Loucy (cell line): ENCODE data around the gene TET3.

Experiments
- EZH2phosphoT487 ChIP-seq: fragments of 200-600 bp; IDR thresholded peaks from 2 replicates; pipeline ENCODE4 v1.6.1; 2018; ENCODE audit warnings: antibody characterized with exemption, mild to moderate bottlenecking, moderate library complexity, borderline replicate concordance
- TF ChIP-seq, protein P1 (sequence below): fragments of 200-600 bp; sonication (generic); conservative IDR thresholded peaks from 2 replicates; pipeline ENCODE4 v1.5.1; 2014; ENCODE audit warnings: mild to moderate bottlenecking, antibody characterized with exemption, low read length

DNA sequence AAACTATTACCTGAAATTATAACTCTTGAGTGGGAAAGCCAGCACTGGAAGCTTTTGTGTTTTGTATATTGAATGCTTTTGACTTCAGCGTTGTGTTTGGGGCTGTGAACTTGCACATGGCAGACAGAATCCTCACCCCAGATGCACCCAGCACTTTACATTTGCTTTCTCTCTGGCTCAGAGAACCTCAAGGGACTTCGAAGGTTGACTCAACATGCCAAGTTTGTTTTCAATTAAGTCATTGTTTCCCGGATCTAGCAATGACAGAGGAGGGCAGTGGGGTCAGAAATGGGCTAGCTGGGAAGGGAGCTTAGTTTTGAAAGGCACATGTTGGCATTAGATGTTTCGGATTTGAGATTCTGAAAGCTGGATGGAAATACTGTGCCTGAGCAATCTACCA is 22.4 kb downstream of the TET3 start:
- TF ChIP-seq, protein P1, sequence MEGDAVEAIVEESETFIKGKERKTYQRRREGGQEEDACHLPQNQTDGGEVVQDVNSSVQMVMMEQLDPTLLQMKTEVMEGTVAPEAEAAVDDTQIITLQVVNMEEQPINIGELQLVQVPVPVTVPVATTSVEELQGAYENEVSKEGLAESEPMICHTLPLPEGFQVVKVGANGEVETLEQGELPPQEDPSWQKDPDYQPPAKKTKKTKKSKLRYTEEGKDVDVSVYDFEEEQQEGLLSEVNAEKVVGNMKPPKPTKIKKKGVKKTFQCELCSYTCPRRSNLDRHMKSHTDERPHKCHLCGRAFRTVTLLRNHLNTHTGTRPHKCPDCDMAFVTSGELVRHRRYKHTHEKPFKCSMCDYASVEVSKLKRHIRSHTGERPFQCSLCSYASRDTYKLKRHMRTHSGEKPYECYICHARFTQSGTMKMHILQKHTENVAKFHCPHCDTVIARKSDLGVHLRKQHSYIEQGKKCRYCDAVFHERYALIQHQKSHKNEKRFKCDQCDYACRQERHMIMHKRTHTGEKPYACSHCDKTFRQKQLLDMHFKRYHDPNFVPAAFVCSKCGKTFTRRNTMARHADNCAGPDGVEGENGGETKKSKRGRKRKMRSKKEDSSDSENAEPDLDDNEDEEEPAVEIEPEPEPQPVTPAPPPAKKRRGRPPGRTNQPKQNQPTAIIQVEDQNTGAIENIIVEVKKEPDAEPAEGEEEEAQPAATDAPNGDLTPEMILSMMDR = no peak
- TF ChIP-seq EZH2phosphoT487 = no peak
